HG03439 (cell line): ENCODE measurements around the gene PTPRN2.
"Not testable (repeated sequence)": the region's sequence is repeated elsewhere in the genome, so short reads cannot be mapped to it uniquely, and the experiment has no call there.

Experiments
- ATAC-seq: cut with Tn5 transposase; IDR thresholded peaks from one replicate; pipeline ENCODE4 v1.9.1; 2021; ENCODE audit warnings: mild to moderate bottlenecking, moderate library complexity; ENCODE audit not compliant: unreplicated experiment

PTPRN2 gene

DNA sequence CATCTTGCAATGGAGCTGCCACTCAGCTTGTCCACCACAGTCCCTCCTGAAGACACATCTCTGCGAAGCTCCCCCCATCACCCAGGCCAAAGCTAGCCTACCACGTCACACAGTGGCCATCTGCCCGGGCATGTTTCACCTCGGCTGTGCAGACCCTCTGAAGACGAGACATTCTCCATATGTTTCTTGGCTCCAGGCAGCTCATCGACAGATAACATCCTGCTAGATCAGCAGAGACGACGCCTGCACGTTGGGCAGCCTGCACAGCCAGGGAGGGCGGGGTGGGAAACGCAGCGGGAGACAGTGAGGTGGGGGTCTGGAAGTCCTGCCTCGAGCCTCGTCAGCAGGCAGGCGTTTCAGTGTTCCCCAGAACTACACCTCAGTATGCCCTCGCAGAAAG, 53.0 kb downstream of the PTPRN2 start:
- no peak for ATAC-seq

DNA sequence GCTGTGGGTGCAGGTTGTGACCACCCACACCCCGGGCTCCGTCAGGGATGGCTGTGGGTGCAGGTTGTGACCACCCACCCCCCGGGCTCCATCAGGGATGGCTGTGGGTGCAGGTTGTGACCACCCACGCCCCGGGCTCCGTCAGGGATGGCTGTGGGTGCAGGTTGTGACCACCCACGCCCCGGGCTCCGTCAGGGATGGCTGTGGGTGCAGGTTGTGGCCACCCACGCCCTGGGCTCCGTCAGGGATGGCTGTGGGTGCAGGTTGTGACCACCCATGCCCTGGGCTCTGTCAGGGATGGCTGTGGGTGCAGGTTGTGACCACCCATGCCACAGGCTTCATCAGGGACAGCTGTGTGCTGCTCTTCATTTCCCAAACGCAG, 53.5 kb downstream of the PTPRN2 start:
- ATAC-seq, result not testable (repeated sequence)

GRCh38 chr7:158533386-158534133, 54.1 kb downstream of the PTPRN2 start:
- ATAC-seq, result no peak

DNA sequence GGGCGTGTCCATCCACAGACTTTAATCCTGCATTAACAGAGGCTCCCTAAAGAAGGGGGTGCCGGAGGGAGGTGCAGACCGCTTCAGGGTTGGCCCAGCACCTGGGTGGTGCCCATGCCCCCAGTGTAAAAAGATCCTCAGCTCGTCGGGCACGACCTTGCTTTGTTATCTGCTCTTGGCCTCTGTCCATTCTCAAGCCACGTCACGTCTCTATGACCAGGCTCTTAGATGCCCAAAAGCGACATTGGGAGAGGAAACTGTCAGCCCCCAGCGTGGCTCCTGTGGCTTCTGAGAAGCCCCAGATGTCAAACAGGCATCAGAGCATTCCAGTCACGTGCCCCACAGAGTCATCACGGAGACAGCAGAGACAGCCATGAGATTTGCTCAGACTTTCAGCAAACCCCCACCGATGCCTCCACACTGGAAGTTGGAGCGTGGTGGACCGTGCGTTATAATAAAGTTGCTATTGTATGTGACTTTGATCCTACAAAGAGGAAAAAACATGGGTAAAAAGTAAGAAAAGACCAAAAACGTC, 55.5 kb downstream of the PTPRN2 start:
- ATAC-seq, result no peak

- no peak for ATAC-seq
Measured at GRCh38 chr7:158531661-158532060, 56.0 kb downstream of the PTPRN2 start.

GRCh38 chr7:158530800-158531609, 56.6 kb downstream of the PTPRN2 start:
- no peak for ATAC-seq

GRCh38 chr7:158529181-158530096, 58.2 kb downstream of the PTPRN2 start:
- ATAC-seq, result no peak

GRCh38 chr7:158527915-158528502, 59.6 kb downstream of the PTPRN2 start:
- ATAC-seq, result no peak

DNA sequence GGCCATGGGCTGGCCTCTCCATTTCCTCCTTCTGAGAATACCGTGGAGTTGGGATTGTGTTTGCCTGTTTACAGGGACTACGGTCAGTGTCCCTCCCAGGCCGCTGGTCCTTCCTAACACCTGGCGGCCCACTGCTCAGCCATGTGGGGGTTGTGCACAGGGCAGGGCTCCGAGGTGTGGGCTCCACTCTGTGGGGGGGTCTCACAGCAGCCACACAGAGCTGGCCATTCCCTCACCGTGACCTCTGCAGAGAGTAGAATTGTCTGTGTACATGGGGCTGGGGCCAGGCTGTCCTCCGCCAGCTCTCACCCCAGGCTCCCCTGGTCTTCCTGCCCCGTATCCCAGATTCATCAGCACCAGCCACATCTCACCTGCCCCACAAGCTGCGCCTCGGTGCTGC, 60.1 kb downstream of the PTPRN2 start:
- no peak for ATAC-seq

- ATAC-seq, result no peak
Measured at GRCh38 chr7:158527038-158527437, 60.6 kb downstream of the PTPRN2 start.

- no peak for ATAC-seq
Measured at GRCh38 chr7:158526531-158526930, 61.1 kb downstream of the PTPRN2 start.

- no peak for ATAC-seq
Measured at GRCh38 chr7:158525648-158526484, 61.8 kb downstream of the PTPRN2 start.

GRCh38 chr7:158524749-158525635, 62.6 kb downstream of the PTPRN2 start:
- no peak for ATAC-seq

DNA sequence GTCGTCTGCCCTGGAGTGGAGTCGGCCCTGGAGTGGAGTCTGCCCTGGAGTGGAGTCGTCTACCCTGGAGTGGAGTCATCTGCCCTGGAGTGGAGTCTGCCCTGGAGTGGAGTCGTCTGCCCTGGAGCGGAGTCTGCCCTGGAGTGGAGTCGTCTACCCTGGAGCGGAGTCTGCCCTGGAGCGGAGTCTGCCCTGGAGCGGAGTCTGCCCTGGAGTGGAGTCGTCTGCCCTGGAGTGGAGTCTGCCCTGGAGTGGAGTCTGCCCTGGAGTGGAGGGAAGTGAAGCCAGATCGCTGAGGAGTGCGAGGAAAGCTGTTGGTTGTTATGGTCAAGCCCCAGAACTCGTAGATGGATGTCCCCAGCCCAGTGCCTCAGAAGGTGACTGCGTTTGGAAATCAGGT, 63.3 kb downstream of the PTPRN2 start:
- not testable (repeated sequence) for ATAC-seq

DNA sequence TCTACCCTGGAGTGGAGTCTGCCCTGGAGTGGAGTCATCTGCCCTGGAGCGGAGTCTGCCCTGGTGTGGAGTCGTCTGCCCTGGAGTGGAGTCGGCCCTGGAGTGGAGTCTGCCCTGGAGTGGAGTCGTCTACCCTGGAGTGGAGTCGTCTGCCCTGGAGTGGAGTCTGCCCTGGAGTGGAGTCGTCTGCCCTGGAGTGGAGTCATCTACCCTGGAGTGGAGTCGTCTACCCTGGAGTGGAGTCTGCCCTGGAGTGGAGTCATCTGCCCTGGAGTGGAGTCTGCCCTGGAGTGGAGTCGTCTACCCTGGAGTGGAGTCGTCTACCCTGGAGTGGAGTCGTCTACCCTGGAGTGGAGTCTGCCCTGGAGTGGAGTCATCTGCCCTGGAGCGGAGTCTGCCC, 63.7 kb downstream of the PTPRN2 start:
- ATAC-seq, result not testable (repeated sequence)

DNA sequence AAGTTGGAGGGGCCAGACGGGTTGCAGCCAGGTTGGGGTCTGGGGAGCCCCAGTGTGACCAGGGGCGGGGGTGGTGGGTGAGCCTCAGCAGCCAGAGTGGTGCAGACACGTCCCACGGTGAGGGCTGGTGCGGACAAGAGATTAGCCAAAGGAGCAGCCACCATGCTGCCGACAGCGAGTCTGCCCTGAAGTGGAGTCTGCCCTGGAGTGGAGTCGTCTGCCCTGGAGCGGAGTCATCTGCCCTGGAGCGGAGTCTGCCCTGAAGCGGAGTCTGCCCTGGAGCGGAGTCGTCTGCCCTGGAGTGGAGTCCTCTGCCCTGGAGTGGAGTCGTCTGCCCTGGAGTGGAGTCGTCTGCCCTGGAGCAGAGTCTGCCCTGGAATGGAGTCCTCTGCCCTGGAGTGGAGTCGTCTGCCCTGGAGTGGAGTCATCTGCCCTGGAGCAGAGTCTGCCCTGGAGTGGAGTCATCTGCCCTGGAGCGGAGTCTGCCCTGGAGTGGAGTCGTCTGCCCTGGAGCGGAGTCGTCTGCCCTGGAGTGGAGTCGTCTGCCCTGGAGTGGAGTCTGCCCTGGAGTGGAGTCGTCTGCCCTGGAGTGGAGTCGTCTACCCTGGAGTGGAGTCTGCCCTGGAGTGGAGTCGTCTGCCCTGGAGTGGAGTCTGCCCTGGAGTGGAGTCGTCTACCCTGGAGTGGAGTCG, 64.3 kb downstream of the PTPRN2 start:
- not testable (repeated sequence) for ATAC-seq

- ATAC-seq, result not testable (repeated sequence)
Measured at GRCh38 chr7:158521795-158522194, 65.8 kb downstream of the PTPRN2 start.

DNA sequence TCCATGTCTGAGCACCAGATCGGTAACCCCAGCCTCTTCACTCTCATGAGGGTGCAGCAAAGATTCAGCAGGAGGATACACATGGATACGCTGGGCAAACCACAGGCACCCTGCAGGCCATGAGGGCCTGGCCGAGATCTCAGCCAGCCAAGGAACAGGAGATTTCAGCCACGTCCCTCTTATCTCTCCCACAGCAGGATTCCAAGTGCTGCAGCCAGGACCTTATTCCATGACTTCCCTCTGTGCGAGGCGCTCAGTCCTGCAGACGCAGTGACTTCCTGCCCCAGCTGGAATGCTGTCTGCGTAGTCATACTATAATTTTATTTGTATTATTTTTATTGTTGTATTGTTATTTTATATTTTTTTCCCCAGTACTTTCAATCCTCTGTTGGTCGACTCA, 66.8 kb downstream of the PTPRN2 start:
- ATAC-seq, result no peak
